ENCODE measurements around the gene ZNF467.

The ZNF467 gene

GRCh38 chr7:149729983-149730801 lies 43.2 kb downstream of the ZNF467 start:
- Histone ChIP-seq H3K36me3 (ENCODE audit: control insufficient read depth, insufficient read depth, low read length) (peaks cover 66% of the 10 kb centered on the region), H3K4me1 (ENCODE audit: control insufficient read depth, insufficient read depth, low read length) (no peaks in the 10 kb centered on the region), H3K9me3 (ENCODE audit: control insufficient read depth, insufficient read depth, low read depth, low read length) (no peaks in the 10 kb centered on the region), H3K4me3 (ENCODE audit: low read depth, low read length) (no peak overlapping the region), H3K27ac (ENCODE audit: low read depth, low read length) (no peak overlapping the region), H3K9ac (ENCODE audit: low read length) (no peak overlapping the region), H3K27me3 (ENCODE audit: control insufficient read depth, insufficient read depth, low read length) (no peaks in the 10 kb centered on the region)

- H3K27me3 ChIP-seq (ENCODE audit: control insufficient read depth, insufficient read depth, low read length) = no peaks in the 10 kb centered on the region
- no peak overlapping the region for H3K27ac ChIP-seq (ENCODE audit: low read depth, low read length)
- H3K4me1 ChIP-seq (ENCODE audit: control insufficient read depth, insufficient read depth, low read length) = no peaks in the 10 kb centered on the region
- no peak overlapping the region for H3K9ac ChIP-seq (ENCODE audit: low read length)
- peaks cover 72% of the 10 kb centered on the region for H3K36me3 ChIP-seq (ENCODE audit: control insufficient read depth, insufficient read depth, low read length)
- no peaks in the 10 kb centered on the region for H3K9me3 ChIP-seq (ENCODE audit: control insufficient read depth, insufficient read depth, low read depth, low read length)
- no peak overlapping the region for H3K4me3 ChIP-seq (ENCODE audit: low read depth, low read length)
Observed at GRCh38 chr7:149729586-149729982, 43.8 kb downstream of the ZNF467 start.

GRCh38 chr7:149728491-149729375 lies 44.7 kb downstream of the ZNF467 start:
- H3K4me1 ChIP-seq (ENCODE audit: control insufficient read depth, insufficient read depth, low read length) = no peaks in the 10 kb centered on the region
- no peak overlapping the region for H3K4me3 ChIP-seq (ENCODE audit: low read depth, low read length)
- no peak overlapping the region for H3K27ac ChIP-seq (ENCODE audit: low read depth, low read length)
- peaks cover 81% of the 10 kb centered on the region for H3K36me3 ChIP-seq (ENCODE audit: control insufficient read depth, insufficient read depth, low read length)
- no peaks in the 10 kb centered on the region for H3K27me3 ChIP-seq (ENCODE audit: control insufficient read depth, insufficient read depth, low read length)
- H3K9me3 ChIP-seq (ENCODE audit: control insufficient read depth, insufficient read depth, low read depth, low read length) = no peaks in the 10 kb centered on the region
- no peak overlapping the region for H3K9ac ChIP-seq (ENCODE audit: low read length)

GRCh38 chr7:149727899-149728476 lies 45.4 kb downstream of the ZNF467 start:
- H3K27me3 ChIP-seq (ENCODE audit: control insufficient read depth, insufficient read depth, low read length) = no peaks in the 10 kb centered on the region
- no peaks in the 10 kb centered on the region for H3K4me1 ChIP-seq (ENCODE audit: control insufficient read depth, insufficient read depth, low read length)
- no peaks in the 10 kb centered on the region for H3K9me3 ChIP-seq (ENCODE audit: control insufficient read depth, insufficient read depth, low read depth, low read length)
- H3K4me3 ChIP-seq (ENCODE audit: low read depth, low read length) = no peak overlapping the region
- no peak overlapping the region for H3K9ac ChIP-seq (ENCODE audit: low read length)
- peaks cover 87% of the 10 kb centered on the region for H3K36me3 ChIP-seq (ENCODE audit: control insufficient read depth, insufficient read depth, low read length)
- no peak overlapping the region for H3K27ac ChIP-seq (ENCODE audit: low read depth, low read length)

GRCh38 chr7:149727053-149727898 lies 46.1 kb downstream of the ZNF467 start:
- no peaks in the 10 kb centered on the region for H3K4me1 ChIP-seq (ENCODE audit: control insufficient read depth, insufficient read depth, low read length)
- no peak overlapping the region for H3K9ac ChIP-seq (ENCODE audit: low read length)
- no peaks in the 10 kb centered on the region for H3K9me3 ChIP-seq (ENCODE audit: control insufficient read depth, insufficient read depth, low read depth, low read length)
- H3K36me3 ChIP-seq (ENCODE audit: control insufficient read depth, insufficient read depth, low read length) = peaks cover 90% of the 10 kb centered on the region
- no peak overlapping the region for H3K27ac ChIP-seq (ENCODE audit: low read depth, low read length)
- no peaks in the 10 kb centered on the region for H3K27me3 ChIP-seq (ENCODE audit: control insufficient read depth, insufficient read depth, low read length)
- H3K4me3 ChIP-seq (ENCODE audit: low read depth, low read length) = no peak overlapping the region

- H3K4me1 ChIP-seq (ENCODE audit: control insufficient read depth, insufficient read depth, low read length) = no peaks in the 10 kb centered on the region; the same call in 1 of the 2 replicates
- no peak overlapping the region for H3K4me3 ChIP-seq (ENCODE audit: low read depth, low read length)
- H3K27ac ChIP-seq (ENCODE audit: low read depth, low read length) = no peak overlapping the region
- H3K36me3 ChIP-seq (ENCODE audit: control insufficient read depth, insufficient read depth, low read length) = peaks cover 93% of the 10 kb centered on the region
- no peaks in the 10 kb centered on the region for H3K27me3 ChIP-seq (ENCODE audit: control insufficient read depth, insufficient read depth, low read length)
- H3K9me3 ChIP-seq (ENCODE audit: control insufficient read depth, insufficient read depth, low read depth, low read length) = no peaks in the 10 kb centered on the region
- no peak overlapping the region for H3K9ac ChIP-seq (ENCODE audit: low read length)
Observed at GRCh38 chr7:149725916-149726315, 47.5 kb downstream of the ZNF467 start.

- no peaks in the 10 kb centered on the region; the same call in 1 of the 2 replicates for H3K4me1 ChIP-seq (ENCODE audit: control insufficient read depth, insufficient read depth, low read length)
- H3K36me3 ChIP-seq (ENCODE audit: control insufficient read depth, insufficient read depth, low read length) = peaks cover 93% of the 10 kb centered on the region
- no peak overlapping the region for H3K27ac ChIP-seq (ENCODE audit: low read depth, low read length)
- H3K9ac ChIP-seq (ENCODE audit: low read length) = no peak overlapping the region
- no peaks in the 10 kb centered on the region for H3K9me3 ChIP-seq (ENCODE audit: control insufficient read depth, insufficient read depth, low read depth, low read length)
- H3K27me3 ChIP-seq (ENCODE audit: control insufficient read depth, insufficient read depth, low read length) = no peaks in the 10 kb centered on the region
- H3K4me3 ChIP-seq (ENCODE audit: low read depth, low read length) = no peak overlapping the region
Observed at GRCh38 chr7:149725426-149725821, 48.0 kb downstream of the ZNF467 start.

- Histone ChIP-seq H3K27ac (ENCODE audit: low read depth, low read length) (no peak overlapping the region), H3K36me3 (ENCODE audit: control insufficient read depth, insufficient read depth, low read length) (peaks cover 93% of the 10 kb centered on the region), H3K9ac (ENCODE audit: low read length) (no peak overlapping the region)
Observed at GRCh38 chr7:149724661-149725425, 48.5 kb downstream of the ZNF467 start.

GRCh38 chr7:149723795-149724495 lies 49.4 kb downstream of the ZNF467 start:
- H3K27ac ChIP-seq (ENCODE audit: low read depth, low read length) = no peak overlapping the region
- no peaks in the 10 kb centered on the region for H3K9me3 ChIP-seq (ENCODE audit: control insufficient read depth, insufficient read depth, low read depth, low read length)
- peaks cover 85% of the 10 kb centered on the region for H3K36me3 ChIP-seq (ENCODE audit: control insufficient read depth, insufficient read depth, low read length)
- no peak overlapping the region for H3K4me3 ChIP-seq (ENCODE audit: low read depth, low read length)
- H3K9ac ChIP-seq (ENCODE audit: low read length) = no peak overlapping the region
- peaks cover 12% of the 10 kb centered on the region; the same call in 1 of the 2 replicates for H3K4me1 ChIP-seq (ENCODE audit: control insufficient read depth, insufficient read depth, low read length)
- H3K27me3 ChIP-seq (ENCODE audit: control insufficient read depth, insufficient read depth, low read length) = no peaks in the 10 kb centered on the region

More at GRCh38 chr7:149724661-149725425, 48.5 kb downstream of the ZNF467 start:
- no peaks in the 10 kb centered on the region for H3K9me3 ChIP-seq (ENCODE audit: control insufficient read depth, insufficient read depth, low read depth, low read length)
- H3K4me1 ChIP-seq (ENCODE audit: control insufficient read depth, insufficient read depth, low read length) = peaks cover 5% of the 10 kb centered on the region; the same call in 1 of the 2 replicates
- H3K27me3 ChIP-seq (ENCODE audit: control insufficient read depth, insufficient read depth, low read length) = no peaks in the 10 kb centered on the region
- H3K4me3 ChIP-seq (ENCODE audit: low read depth, low read length) = no peak overlapping the region
